Epithelial cell of esophagus (primary cell): ENCODE measurements around the gene PACS1.

ENCODE experiments used
- DNase-seq: peaks from one replicate; pipeline ENCODE4 v3.0.0; 2010; ENCODE audit warnings: low read depth
- H3K4me3 ChIP-seq: 2 replicates; pipeline ENCODE4 v1.5.1; 2011; ENCODE audit warnings: mild to moderate bottlenecking, low read length, control low read depth
- TF ChIP-seq, protein P1 (sequence below): IDR thresholded peaks from 2 replicates; pipeline ENCODE4 v1.5.1; 2011; ENCODE audit warnings: low read depth, mild to moderate bottlenecking, low read length, control low read depth, inconsistent platforms; ENCODE audit not compliant: insufficient read depth; ENCODE audit errors: missing control alignments

The PACS1 gene

DNA sequence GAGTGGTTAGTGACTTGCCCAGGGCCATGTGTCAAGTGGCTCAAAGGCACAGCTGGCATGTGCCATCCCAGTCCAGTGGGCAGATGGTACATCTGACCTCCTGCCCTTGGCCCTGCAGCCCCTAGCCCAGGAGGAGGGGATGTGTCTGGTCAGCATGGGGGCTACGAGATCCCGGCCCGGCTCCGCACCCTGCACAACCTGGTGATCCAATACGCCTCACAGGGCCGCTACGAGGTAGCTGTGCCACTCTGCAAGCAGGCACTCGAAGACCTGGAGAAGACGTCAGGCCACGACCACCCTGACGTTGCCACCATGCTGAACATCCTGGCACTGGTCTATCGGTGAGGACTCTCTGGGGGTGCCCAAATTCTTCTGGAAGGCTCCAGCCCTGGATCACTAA is 192.6 kb downstream of the PACS1 start:
- TF ChIP-seq, protein P1, sequence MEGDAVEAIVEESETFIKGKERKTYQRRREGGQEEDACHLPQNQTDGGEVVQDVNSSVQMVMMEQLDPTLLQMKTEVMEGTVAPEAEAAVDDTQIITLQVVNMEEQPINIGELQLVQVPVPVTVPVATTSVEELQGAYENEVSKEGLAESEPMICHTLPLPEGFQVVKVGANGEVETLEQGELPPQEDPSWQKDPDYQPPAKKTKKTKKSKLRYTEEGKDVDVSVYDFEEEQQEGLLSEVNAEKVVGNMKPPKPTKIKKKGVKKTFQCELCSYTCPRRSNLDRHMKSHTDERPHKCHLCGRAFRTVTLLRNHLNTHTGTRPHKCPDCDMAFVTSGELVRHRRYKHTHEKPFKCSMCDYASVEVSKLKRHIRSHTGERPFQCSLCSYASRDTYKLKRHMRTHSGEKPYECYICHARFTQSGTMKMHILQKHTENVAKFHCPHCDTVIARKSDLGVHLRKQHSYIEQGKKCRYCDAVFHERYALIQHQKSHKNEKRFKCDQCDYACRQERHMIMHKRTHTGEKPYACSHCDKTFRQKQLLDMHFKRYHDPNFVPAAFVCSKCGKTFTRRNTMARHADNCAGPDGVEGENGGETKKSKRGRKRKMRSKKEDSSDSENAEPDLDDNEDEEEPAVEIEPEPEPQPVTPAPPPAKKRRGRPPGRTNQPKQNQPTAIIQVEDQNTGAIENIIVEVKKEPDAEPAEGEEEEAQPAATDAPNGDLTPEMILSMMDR, result no peak
- no peak overlapping the region for H3K4me3 ChIP-seq
- DNase-seq, result no peak

DNA sequence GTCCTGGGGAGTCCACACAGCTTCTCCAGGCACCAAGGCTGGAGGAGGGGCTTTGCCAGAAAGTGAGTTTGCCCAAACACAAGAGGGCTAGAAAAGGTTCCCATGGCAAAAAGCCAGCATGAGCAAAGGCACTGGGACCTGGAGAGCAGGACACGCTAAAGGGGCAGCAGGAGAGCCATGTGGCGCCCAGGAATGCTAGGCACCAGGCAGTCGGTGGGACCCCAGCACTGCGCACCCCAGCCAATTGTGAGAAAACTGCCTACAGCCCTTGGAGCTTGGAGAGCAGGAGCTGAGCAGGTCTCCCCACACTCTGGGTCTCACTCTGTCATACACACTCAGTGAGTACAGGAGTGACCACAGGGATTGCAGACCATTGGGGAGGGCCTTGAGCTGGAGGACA is 193.2 kb downstream of the PACS1 start:
- H3K4me3 ChIP-seq, result no peak overlapping the region
- DNase-seq, result no peak
- TF ChIP-seq, protein P1, result no peak

DNA sequence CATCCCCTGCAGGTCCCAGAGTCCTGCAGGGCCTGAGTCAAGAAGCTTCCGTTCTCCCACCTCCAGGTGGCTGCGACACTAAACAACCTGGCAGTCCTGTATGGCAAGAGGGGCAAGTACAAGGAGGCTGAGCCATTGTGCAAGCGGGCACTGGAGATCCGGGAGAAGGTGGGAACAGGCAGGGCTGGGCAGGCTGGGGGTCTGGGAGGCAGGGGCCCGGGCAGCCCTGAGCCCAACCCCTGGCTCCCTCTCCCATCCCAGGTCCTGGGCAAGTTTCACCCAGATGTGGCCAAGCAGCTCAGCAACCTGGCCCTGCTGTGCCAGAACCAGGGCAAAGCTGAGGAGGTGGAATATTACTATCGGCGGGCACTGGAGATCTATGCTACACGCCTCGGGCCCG is 193.7 kb downstream of the PACS1 start:
- H3K4me3 ChIP-seq, result no peak overlapping the region
- DNase-seq, result no peak
- TF ChIP-seq, protein P1, result no peak

DNA sequence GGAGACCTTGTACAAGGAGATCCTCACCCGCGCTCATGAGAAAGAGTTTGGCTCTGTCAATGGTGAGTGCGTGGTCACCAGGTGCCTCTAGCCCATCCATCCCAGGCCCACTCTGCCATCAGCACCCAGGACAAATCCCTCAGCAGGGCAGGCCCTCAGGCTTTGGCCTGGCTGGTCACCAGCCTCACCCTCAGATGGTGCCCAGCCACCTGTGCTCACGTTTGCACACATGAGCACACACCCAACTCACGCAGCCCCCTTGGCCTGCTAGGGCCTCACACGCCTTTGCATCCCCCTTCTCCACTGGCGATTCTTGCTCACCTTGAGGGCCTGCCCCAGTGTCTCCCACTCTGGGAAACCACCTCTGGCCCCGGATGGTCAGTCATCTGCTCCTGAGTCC is 194.3 kb downstream of the PACS1 start:
- TF ChIP-seq, protein P1, result no peak
- DNase-seq, result no peak
- no peak overlapping the region for H3K4me3 ChIP-seq

GRCh38 chr11:66264914-66265313 is 194.8 kb downstream of the PACS1 start:
- TF ChIP-seq, protein P1, result peak; percentile 51
- no peak overlapping the region for H3K4me3 ChIP-seq
- DNase-seq, result peak; percentile 51

DNA sequence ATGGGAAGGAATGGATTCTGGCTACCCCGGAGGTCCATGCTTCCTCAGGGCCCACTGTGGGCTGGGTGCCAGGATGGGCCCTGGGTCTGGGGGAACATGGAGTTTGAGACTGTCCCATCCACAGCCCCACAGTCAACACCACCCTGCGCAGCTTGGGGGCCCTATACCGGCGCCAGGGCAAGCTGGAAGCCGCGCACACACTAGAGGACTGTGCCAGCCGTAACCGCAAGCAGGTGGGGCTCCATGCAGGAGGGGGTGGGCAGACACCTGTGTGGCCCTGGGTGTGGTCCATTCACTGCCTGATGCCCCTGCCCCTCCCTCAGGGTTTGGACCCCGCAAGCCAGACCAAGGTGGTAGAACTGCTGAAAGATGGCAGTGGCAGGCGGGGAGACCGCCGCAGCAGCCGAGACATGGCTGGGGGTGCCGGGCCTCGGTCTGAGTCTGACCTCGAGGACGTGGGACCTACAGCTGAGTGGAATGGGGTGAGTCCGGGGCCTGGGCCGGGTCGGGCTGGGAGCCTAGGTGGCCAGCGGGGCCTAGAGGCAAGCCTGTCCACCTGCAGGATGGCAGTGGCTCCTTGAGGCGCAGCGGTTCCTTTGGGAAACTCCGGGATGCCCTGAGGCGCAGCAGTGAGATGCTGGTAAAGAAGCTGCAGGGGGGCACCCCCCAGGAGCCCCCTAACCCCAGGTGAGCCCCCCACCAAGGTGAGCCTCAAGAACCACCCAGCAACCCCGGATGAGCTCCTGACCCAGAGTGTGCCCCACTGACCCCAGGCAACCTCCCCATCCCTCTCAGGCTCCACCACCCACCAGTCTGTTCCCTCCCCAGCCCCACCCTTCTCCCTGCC is 195.7 kb downstream of the PACS1 start:
- no peak for DNase-seq
- TF ChIP-seq, protein P1, result no peak
- no peak overlapping the region for H3K4me3 ChIP-seq
